ENCODE measurements around the gene IL19.
"Not testable (repeated sequence)": the region's sequence is repeated elsewhere in the genome, so short reads cannot be mapped to it uniquely, and the experiment has no call there.

IL19 gene

GRCh38 chr1:206835186-206835585 lies 64.6 kb downstream of the IL19 start:
- DNase-seq: no peak

GRCh38 chr1:206836111-206836510 lies 65.5 kb downstream of the IL19 start:
- DNase-seq: no peak

GRCh38 chr1:206839006-206839560 lies 68.5 kb downstream of the IL19 start:
- DNase-seq: no peak

- DNase-seq: no peak
Observed at GRCh38 chr1:206839857-206840256, 69.3 kb downstream of the IL19 start.

GRCh38 chr1:206841609-206842323 lies 71.2 kb downstream of the IL19 start:
- DNase-seq: no peak

- no peak for DNase-seq
Observed at GRCh38 chr1:206842854-206843253, 72.3 kb downstream of the IL19 start.

- no peak for DNase-seq
Observed at GRCh38 chr1:206843626-206844025, 73.1 kb downstream of the IL19 start.

- no peak for DNase-seq
Observed at GRCh38 chr1:206846487-206846886, 75.9 kb downstream of the IL19 start.

GRCh38 chr1:206847337-206847834 lies 76.8 kb downstream of the IL19 start:
- DNase-seq: no peak

GRCh38 chr1:206847946-206848345 lies 77.4 kb downstream of the IL19 start:
- no peak for DNase-seq

GRCh38 chr1:206850401-206850800 lies 79.8 kb downstream of the IL19 start:
- DNase-seq: no peak

- DNase-seq: no peak
Observed at GRCh38 chr1:206851341-206852010, 80.9 kb downstream of the IL19 start.

- DNase-seq: not testable (repeated sequence)
Observed at GRCh38 chr1:206852662-206853061, 82.1 kb downstream of the IL19 start.

GRCh38 chr1:206853696-206854095 lies 83.1 kb downstream of the IL19 start:
- DNase-seq: not testable (repeated sequence)

- DNase-seq: no peak
Observed at GRCh38 chr1:206854401-206855129, 84.0 kb downstream of the IL19 start.

- DNase-seq: no peak
Observed at GRCh38 chr1:206855859-206856258, 85.3 kb downstream of the IL19 start.

- DNase-seq: peak; percentile 1 to 11
Observed at GRCh38 chr1:206856674-206857464, 86.3 kb downstream of the IL19 start.

GRCh38 chr1:206859082-206859521 lies 88.5 kb downstream of the IL19 start:
- peak in 1 of 2 donors; percentile 7 for DNase-seq

GRCh38 chr1:206860165-206860564 lies 89.6 kb downstream of the IL19 start:
- DNase-seq: no peak

- DNase-seq: no peak
Observed at GRCh38 chr1:206863266-206863665, 92.7 kb downstream of the IL19 start.

GRCh38 chr1:206864939-206865671 lies 94.5 kb downstream of the IL19 start, which contains the start of gene IL20:
Gene IL20, plus strand, starts transcription at chr1:206865623. Its CDS starts 230 bp downstream, at chr1:206865853.
- peak; percentile 78 to 82 for DNase-seq

GRCh38 chr1:206866062-206866461 lies 95.5 kb downstream of the IL19 start:
- no peak for DNase-seq

Data from CD4-positive, alpha-beta T cell treated with Interleukin-1 beta for 1 hour (primary cell).